Activated naive CD4-positive, alpha-beta T cell (primary cell): ENCODE results near the gene ITGA1.

ENCODE experiments used
- DNase-seq, 4 experiments: peaks; one replicate each; lab custom pipeline; 2025; lab: John Stamatoyannopoulos, UW

Gene ITGA1

GRCh38 chr5:52897238-52897614 is 109.5 kb downstream of the ITGA1 start:
- DNase-seq: no peak

GRCh38 chr5:52898961-52899680 is 111.4 kb downstream of the ITGA1 start:
- no peak for DNase-seq

DNA sequence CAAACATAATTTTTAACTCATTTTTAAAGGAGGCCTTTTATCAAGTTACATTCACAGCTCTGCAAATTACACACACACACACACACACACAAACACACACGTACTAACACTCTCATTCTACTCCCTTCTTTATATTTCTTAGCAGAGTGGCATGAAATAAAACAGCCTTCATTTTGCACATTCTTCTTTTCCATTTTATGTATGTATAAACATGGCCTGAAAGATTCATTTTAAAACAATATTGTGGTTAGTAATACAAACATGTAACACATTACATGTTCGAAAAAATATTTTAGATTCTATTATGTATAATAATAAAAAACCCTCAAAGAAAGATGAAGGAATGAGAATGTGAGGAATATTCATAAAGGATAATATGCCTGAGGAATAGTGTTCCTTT is 115.4 kb downstream of the ITGA1 start:
- no peak for DNase-seq

DNA sequence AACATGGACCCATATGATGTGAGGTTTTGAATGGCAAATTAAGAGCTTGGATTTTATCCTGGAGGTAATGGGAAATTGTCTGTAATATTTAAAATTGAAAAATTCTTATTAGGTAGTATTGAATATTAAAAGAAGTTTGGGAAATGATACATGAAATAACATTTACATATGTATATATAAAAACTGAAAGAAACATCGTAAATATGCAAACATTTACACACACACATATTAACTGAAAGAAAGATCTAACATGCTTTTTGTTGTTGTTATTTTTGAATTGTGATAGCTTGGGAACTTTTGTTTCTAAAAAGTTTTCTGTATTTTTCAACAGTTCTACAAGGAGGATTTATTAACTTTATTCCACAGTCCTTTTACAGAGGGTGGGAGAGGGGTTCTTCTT is 118.6 kb downstream of the ITGA1 start:
- no peak for DNase-seq

DNA sequence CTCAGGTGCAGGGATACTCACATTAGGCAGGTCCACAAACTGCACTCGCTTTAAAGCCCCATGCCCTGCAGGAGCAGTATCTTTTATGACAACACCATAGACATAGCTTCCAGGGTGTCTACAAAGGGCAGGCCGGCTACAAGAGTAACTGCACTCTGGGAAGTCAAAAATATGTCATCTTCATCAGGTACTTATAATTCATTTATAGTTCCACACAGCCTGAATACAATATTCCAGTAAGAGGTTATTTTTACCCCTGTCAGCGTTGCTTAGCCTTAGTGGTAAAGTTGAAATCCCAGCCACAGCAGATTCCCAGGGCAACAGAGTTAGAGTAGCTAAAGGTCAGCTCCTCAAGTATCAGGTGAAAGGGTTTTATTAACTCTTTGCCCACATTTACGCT is 119.1 kb downstream of the ITGA1 start:
- no peak for DNase-seq

- DNase-seq: no peak
Measured at GRCh38 chr5:52909192-52909591, 121.5 kb downstream of the ITGA1 start.

- DNase-seq: no peak
Measured at GRCh38 chr5:52910071-52910470, 122.4 kb downstream of the ITGA1 start.

- peak in 1 of 4 experiments; percentile 9 for DNase-seq
Measured at GRCh38 chr5:52915176-52915875, 127.6 kb downstream of the ITGA1 start.

GRCh38 chr5:52920929-52921328 is 133.2 kb downstream of the ITGA1 start:
- DNase-seq: no peak

GRCh38 chr5:52922384-52922783 is 134.7 kb downstream of the ITGA1 start:
- no peak for DNase-seq

DNA sequence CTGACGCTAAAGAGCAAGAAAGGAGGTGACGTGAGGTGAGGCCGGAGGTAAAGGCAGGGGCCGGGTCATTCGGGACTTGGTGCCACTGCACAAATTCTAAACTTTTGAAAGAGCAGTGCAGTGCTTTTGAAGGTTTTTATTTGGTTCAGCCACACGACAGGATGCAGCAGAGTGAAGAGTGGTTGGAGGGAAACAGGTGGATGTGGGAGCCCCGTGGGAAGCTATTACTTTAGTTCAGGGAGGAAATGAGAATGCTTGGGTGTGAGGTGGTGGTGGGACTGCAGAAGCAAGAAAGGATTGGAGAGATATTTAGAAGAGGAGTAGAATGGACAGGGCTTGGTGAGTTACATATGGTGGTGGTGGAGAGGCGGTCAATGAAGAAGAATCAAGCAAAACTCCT is 136.7 kb downstream of the ITGA1 start:
- DNase-seq: no peak

GRCh38 chr5:52925001-52925400 is 137.3 kb downstream of the ITGA1 start:
- no peak for DNase-seq

DNA sequence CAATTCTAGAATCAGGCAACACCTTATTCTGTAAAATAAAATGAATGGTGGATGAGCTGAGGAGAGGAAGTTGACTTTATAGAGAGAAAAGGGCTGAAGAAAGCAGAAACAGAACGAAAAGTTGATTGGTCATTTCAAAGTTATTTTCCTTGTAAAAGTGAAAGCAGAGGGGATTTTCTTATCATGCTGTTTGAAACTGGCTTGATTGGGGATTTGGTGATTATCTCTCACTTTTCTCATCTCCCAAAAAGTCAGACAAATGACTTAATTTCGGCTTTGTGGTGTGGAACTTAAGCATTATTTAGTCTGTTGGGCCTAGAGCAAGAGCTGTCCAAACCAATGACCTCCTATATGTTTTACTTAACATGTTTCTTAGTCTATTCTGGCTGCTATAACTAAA is 141.0 kb downstream of the ITGA1 start:
- no peak for DNase-seq

DNA sequence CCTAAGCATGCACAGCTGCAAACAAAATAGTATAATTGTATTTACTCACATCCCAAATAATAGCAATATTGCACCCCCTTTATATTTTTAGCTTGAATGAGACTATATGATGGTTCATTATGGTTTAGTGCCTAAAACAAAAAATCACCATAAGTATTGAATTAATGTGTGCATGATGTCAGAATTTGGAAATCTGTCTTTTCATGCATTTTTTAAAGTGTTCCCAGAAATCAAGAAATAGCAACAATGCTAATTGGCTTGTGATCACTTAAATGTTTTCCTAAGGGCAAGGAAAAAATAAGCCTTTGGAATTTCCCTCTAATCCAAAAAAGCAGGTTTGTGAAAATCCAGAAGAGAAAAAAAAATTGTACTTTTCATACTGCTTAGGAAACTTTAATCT is 150.5 kb downstream of the ITGA1 start:
- DNase-seq: no peak

GRCh38 chr5:52943285-52943684 is 155.6 kb downstream of the ITGA1 start:
- DNase-seq: no peak

DNA sequence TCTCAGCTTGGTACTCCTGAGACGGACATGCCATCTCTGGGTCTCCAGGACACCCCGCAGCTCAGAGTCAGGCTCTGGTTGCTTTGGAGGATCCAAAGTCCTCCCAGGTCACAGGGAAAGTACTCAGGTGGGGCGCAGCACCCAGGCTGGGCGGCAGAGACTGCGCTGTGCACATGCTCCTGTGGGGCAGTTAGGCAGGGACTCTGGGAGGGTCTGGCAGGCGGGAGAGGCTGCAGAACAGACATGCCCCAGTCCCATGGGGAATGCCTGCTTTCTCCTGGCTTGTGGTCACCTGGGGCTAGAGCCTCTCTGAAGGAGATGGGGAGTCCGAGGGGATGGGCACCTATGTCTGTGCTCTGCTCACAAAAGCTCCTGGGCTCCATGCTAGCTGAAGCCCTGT is 156.1 kb downstream of the ITGA1 start:
- DNase-seq: no peak

DNA sequence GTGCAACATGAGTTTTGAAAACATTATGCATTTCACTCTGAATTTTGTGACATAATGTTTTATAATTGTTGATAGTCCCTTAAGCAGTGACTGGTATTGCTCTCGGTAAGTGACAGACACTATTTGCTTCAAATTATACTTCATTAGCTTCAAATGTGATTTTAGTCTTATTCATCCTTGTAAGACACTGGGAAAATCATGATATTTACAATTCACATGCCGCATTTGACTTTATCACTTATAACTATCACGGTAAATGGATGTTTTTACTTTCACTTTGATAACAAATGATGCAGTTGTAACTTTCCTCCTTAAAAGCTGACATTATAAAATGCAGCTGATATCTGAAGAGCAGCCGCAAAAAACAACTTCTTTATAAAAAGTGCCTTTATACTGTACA is 157.3 kb downstream of the ITGA1 start:
- no peak for DNase-seq

DNA sequence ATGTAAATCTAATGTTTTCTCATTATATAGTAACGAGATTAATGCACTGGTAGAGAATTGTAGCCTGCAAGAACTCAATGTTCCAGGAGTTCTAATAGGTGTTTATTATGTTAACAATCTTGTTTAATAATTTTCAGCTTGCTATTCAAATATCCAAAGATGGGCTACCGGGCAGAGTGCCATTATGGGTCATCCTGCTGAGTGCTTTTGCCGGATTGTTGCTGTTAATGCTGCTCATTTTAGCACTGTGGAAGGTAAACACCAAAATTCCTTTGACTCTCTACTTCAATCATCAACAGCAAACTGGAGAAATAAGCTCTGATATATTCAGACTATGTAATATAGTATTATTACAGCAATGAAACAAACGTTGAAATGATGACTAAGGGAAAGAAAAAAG is 159.5 kb downstream of the ITGA1 start:
- no peak for DNase-seq

DNA sequence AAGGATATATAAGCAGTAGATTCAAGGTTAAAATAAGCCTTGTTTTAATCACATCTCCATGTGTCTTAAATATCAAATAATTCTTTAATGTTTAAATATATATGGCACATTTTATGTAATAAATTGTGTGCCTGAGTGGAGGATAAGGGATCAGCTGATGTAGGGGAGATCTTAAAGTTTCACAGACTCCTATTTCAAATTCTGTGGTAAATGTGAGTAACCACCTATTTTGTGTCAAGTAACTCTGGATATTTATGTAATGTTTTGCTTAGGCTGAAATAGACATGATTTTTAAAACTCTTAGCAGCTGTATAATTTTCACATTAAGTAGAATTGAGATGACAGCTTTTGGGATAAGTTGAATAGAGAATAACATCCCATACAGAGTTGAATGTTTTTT is 160.1 kb downstream of the ITGA1 start:
- DNase-seq: no peak

DNA sequence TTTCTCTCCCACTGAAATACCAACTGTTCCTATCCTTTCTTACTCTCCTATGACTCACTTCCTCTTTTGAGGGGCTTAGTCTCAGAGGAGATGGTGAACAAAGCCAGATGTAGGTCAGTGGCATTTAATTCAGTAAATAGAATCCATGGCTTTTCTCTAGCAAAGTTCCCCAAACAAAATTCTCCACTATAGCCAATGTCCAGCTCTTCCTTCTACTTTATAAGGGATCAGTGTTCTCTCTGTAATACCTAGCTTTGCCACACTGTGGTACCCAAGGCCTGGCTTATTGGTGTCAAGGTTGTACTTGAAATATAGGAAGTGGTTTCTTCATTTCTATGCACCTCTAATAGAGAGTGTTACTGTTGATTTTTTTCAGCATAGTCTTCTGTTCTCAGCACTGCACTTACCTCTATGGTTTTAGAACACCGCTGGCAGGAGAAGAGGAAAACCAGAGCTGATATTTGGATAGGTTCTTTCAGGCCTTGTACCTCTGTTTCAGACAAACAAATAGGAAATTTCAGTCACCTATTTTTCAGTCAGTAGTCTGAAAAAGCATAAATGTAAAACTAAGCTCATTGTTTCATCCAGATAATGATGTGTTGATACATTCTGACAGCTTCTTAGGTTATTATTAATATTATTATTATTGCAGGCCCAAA is 160.8 kb downstream of the ITGA1 start:
- DNase-seq: peak in 3 of 4 experiments; percentile 0 to 13 (median 1)

DNA sequence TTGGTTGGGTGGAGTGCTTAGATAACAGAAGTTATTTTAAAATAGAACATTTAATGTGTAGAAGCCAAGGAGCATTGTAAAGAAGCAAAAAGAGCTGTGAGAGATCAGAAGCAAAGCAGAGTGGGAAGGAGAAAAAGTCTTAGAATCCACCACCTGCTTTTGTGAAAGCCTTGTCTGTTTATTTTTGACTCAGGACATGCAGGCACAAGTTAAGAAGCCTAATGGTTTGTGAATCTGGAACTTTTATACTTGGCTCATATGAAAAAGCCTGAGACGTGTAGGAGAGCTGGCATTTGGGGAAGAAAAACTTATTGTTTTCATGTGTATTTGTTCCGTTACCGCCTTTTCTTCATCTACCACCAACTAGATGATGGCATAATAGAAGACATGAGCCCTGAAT is 163.0 kb downstream of the ITGA1 start:
- DNase-seq: no peak

DNA sequence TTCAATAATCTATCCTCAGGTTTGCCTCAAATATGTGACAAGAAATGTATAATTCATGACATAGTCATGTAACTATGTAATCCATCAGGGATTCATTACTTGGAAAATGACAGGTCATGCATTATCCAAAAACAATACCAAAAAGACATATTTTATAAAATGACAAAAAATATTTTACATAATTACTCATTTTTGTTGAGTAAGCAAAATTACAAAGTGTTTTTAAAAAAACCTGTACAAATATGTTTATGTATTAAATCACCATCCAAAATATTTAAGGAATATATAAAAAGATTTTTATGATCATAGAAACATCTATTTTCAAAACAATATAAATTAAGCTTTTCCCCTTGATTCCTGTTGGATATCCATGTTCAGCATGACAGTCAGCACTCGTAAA is 164.8 kb downstream of the ITGA1 start:
- no peak for DNase-seq

DNA sequence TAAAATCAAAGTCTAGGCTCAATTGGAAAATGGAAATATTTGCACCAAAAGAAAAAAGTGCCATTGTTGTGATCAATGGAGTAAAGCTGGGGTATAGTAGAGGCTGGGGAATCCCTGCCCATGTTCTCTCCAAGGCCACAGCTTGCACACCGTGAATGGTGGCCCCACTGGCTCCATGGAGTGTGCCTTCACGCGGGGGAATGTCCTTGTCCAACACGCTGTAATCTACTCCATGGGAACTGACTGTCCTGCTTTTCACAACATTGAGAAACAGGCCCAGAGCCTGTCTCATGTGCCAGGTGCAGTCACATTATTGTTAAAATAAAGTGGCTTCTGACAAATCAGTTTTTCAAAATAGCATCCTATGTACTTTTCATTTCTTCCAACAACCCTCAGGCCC is 168.3 kb downstream of the ITGA1 start:
- DNase-seq: no peak
